Measurements from ENCODE around the gene ALDOB.

Gene ALDOB

DNA sequence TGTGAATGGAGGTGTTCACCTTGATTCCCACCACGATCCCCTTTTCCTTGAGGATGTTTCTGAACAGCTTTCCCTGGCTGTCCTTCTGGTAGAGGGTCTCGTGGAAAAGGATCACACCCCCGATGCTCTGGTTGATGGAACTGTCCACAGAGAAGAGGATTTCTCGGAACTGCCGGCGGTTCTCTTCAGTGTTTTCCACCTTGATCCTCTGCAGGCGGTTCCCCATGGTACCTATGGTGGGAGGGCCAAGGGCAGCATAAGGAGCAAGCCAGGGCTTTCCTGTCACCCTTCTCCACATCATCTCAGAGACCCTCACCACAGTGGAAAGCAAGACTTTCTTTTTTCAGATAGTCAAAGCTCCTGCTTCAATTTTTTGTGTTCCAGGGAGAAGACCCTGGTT lies 5.8 kb downstream of the ALDOB start:
- DNase-seq (ENCODE audit: low read depth) = no peak
- H3K4me3 ChIP-seq (ENCODE audit: low read depth, low read length) = no peak overlapping the region

- no peak for DNase-seq (ENCODE audit: low read depth)
- H3K4me3 ChIP-seq (ENCODE audit: low read depth, low read length) = no peak overlapping the region
These were observed 6.7 kb downstream of the ALDOB start for GRCh38 chr9:101428909-101429308.

- no peak for DNase-seq (ENCODE audit: low read depth)
- no peak overlapping the region for H3K4me3 ChIP-seq (ENCODE audit: low read depth, low read length)
These were observed 7.5 kb downstream of the ALDOB start for GRCh38 chr9:101427957-101428655.

DNA sequence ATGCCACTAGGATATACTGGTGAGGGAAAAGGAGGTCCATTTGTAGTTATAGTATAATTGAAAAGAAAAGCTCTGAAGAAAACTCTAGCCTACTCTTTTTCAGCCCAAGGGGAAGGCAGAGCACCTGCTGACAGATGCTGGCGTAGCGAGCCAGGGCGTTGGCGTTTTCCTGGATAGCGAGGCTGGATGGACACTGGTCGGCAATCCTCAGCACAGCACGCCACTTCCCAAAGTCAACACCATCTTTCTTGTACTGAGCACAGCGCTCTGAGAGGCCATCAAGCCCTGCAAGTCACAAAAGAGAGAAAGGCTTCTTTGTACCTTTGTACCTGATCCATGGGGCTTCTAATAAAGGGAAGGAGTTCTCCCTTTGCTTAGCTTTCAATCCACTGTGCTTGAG lies 8.2 kb downstream of the ALDOB start:
- DNase-seq (ENCODE audit: low read depth) = no peak
- H3K4me3 ChIP-seq (ENCODE audit: low read depth, low read length) = no peak overlapping the region

- H3K4me3 ChIP-seq (ENCODE audit: low read depth, low read length) = no peak overlapping the region
- no peak for DNase-seq (ENCODE audit: low read depth)
These were observed 13.9 kb downstream of the ALDOB start for GRCh38 chr9:101421653-101422065.

GRCh38 chr9:101419863-101420262 lies 15.7 kb downstream of the ALDOB start:
- no peak for DNase-seq (ENCODE audit: low read depth)
- no peak overlapping the region for H3K4me3 ChIP-seq (ENCODE audit: low read depth, low read length)

DNA sequence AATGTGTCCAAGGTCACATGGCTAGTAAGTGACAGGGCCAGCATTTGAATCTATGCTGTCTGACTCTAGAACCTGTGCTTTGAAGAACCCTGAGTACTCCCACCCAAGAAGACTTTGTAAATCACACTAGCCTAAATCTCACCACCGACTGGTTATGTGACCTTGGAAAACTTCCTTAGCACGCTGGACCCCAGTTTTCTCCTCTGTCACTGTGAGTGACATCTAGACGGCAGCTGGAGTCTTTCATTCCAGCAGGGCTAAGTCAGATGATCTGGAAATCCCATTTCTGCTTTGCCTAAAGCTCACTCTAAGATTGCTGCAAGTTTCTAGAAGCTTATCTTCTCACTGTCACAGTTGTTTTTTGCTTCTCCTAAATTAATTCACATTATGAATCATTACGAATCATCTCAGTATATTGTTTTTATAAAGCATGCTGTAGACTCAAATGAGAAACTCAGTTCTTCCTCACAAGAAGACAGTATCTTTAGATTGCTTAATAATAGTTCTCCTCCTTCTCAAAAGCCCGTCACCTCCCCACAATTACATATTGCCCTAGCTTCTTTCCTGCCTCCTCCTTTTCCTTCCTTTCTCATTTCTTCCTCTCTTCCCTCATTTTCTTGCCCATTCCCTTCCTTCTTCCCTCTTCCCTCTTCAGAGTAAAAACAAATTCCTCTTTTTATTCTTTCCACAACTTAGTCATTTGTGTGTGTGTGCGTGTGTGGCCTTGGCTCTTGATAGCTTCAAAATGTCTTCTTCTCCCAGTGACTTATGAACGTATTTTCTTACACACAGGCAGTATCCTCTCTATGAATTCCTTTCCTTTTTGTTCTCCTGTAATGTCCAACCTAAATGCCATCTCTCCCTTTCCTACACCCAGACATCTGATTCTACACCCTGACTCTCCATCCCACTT lies 16.8 kb downstream of the ALDOB start:
- H3K4me3 ChIP-seq (ENCODE audit: low read depth, low read length) = no peak overlapping the region
- no peak for DNase-seq (ENCODE audit: low read depth)

GRCh38 chr9:101417977-101418376 lies 17.6 kb downstream of the ALDOB start:
- H3K4me3 ChIP-seq (ENCODE audit: low read depth, low read length) = no peak overlapping the region
- no peak for DNase-seq (ENCODE audit: low read depth)

GRCh38 chr9:101417389-101417788 lies 18.2 kb downstream of the ALDOB start:
- DNase-seq (ENCODE audit: low read depth) = no peak
- no peak overlapping the region for H3K4me3 ChIP-seq (ENCODE audit: low read depth, low read length)

DNA sequence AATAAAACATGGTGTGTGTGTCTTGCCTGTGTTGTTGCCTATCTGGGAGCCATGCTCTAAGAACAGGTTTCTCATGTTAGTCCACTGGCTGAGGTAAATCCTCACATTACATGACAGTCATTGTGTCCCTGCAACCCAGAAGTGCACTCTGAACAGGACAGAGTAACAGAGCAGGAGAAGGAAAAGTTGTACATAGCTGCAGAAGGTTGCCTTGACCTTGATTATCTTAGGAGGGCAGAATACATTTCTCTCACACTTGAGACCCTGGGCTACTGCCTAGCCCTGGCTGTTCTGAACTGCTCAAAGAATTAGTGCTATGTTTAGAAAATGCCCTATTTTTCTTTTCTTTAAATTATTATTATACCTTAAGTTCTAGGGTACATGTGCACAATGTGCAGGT lies 20.0 kb downstream of the ALDOB start:
- H3K4me3 ChIP-seq (ENCODE audit: low read depth, low read length) = no peak overlapping the region
- DNase-seq (ENCODE audit: low read depth) = no peak

- no peak overlapping the region for H3K4me3 ChIP-seq (ENCODE audit: low read depth, low read length)
- no peak for DNase-seq (ENCODE audit: low read depth)
These were observed 20.7 kb downstream of the ALDOB start for GRCh38 chr9:101414839-101415238.

GRCh38 chr9:101409079-101409477 lies 26.5 kb downstream of the ALDOB start:
- no peak for DNase-seq (ENCODE audit: low read depth)
- H3K4me3 ChIP-seq (ENCODE audit: low read depth, low read length) = no peak overlapping the region

GRCh38 chr9:101408374-101409078 lies 27.0 kb downstream of the ALDOB start:
- no peak overlapping the region for H3K4me3 ChIP-seq (ENCODE audit: low read depth, low read length)
- DNase-seq (ENCODE audit: low read depth) = no peak

DNA sequence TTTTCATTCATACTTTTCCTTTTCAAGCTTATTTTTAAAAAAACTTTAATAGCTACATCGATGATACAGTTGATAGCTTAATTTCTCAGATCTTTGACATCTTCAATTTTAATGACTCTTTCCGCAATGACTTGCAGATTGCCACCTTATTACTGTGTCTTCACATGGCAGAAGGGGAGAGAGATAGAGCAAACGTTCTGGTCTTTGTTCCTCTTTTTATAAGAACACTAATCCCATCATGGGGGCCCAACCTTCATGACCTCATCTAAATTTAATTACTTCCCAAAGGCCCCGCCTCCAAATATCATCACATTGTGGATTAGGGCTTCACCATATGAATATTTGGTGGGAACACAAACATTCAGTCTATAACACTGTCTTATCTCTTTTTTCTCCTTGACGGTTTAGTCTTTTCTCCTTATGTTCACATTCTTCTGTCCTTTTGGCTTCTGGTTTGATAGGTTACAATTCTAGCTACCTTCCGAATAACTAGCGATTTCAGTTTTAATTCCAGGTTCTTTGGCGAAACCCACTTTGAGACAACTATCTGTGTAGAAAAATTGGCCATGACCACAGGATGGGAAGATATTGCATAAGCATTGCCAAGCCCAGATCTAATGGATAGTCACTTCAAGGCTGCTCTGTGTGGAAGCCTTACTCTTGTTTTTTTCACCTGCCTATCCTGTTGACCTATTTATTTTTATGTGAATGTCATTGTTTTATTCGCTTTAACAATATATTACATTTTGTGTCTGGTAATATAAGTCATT lies 31.9 kb downstream of the ALDOB start:
- no peak overlapping the region for H3K4me3 ChIP-seq (ENCODE audit: low read depth, low read length)
- DNase-seq (ENCODE audit: low read depth) = no peak

GRCh38 chr9:101400120-101400519 lies 35.5 kb downstream of the ALDOB start:
- DNase-seq (ENCODE audit: low read depth) = no peak
- H3K4me3 ChIP-seq (ENCODE audit: low read depth, low read length) = peak overlapping the region; percentile 83

GRCh38 chr9:101399643-101399970 lies 36.0 kb downstream of the ALDOB start:
- H3K4me3 ChIP-seq (ENCODE audit: low read depth, low read length) = peak overlapping the region; percentile 83
- no peak for DNase-seq (ENCODE audit: low read depth)

- DNase-seq (ENCODE audit: low read depth) = no peak
- peak overlapping the region; percentile 83 for H3K4me3 ChIP-seq (ENCODE audit: low read depth, low read length)
These were observed 36.5 kb downstream of the ALDOB start for GRCh38 chr9:101398930-101399642.

GRCh38 chr9:101398068-101398929 lies 37.3 kb downstream of the ALDOB start, which contains the start of the genes MRPL50 and ZNF189:
Gene MRPL50 (minus strand): TSS chr9:101398618. CDS start chr9:101398592, 26 bp downstream.
Gene ZNF189 (plus strand): TSS chr9:101398851. CDS start chr9:101399157, 306 bp downstream.
- DNase-seq (ENCODE audit: low read depth) = peak; percentile 97
- peak within 1 kb of the TSS; percentile 83 for H3K4me3 ChIP-seq (ENCODE audit: low read depth, low read length)
